Right forelimb (tissue), 1 donor: ENCODE data around the gene ATG101.
A peak's percentile ranks its signal among the peaks of the same experiment; 100 is the strongest.

Source experiments
- DNase-seq: peaks from one replicate; pipeline ENCODE4 v3.0.0-alpha.2; 2018

Gene ATG101

DNA sequence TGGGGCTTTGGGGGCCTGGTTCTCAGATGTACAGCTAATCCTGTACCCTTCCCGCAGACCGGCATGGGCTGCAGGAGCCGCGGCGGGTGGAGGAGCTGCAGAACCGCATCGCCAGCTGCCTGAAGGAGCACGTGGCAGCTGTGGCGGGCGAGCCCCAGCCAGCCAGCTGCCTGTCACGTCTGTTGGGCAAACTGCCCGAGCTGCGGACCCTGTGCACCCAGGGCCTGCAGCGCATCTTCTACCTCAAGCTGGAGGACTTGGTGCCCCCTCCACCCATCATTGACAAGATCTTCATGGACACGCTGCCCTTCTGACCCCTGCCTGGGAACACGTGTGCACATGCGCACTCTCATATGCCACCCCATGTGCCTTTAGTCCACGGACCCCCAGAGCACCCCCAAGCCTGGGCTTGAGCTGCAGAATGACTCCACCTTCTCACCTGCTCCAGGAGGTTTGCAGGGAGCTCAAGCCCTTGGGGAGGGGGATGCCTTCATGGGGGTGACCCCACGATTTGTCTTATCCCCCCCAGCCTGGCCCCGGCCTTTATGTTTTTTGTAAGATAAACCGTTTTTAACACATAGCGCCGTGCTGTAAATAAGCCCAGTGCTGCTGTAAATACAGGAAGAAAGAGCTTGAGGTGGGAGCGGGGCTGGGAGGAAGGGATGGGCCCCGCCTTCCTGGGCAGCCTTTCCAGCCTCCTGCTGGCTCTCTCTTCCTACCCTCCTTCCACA, 11.0 kb upstream of the ATG101 start:
- no peak for DNase-seq

DNA sequence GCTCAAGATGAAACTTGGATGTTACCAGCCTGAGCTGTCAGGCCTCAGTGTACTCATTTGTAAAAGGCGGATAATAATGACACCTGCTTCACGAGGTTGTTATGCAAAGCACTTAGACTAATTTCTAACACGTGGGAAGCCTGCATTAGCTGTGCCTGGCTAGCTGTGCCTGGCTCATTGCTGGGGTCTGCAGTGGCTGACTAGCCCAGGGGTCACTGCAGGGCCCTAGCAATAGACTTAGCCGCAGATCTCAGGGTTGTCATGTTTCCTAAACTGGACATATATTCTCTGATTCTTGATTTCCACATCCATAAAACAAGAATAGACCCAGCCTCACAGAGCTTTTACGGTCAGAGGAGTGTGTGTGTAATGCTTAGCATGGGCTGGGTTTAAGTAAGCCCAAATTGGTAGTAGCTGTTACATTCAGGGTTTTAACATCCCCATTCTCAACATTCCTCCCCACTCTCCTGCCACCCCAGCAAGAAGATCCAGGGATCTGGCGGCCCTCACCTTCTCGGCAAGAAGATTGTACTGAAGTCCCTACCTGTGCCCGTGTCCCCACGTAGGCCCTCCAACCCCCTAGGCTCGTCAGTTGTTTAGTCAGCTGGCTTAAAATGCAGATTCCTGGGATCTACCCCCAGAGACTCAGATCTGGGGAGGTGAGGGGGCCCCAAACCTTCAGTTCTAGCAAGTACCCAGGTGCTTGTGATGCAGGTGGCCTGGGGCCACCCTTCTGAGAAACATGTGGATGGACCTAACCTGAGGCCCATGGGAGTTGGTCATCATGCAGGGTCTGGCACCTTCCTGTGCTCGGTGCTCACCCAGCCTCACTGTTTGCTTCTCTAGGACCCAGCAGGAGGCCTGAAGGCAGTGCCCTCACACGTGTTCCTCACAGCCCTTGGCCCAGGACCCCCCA, 9.9 kb upstream of the ATG101 start:
- DNase-seq, result no peak

DNA sequence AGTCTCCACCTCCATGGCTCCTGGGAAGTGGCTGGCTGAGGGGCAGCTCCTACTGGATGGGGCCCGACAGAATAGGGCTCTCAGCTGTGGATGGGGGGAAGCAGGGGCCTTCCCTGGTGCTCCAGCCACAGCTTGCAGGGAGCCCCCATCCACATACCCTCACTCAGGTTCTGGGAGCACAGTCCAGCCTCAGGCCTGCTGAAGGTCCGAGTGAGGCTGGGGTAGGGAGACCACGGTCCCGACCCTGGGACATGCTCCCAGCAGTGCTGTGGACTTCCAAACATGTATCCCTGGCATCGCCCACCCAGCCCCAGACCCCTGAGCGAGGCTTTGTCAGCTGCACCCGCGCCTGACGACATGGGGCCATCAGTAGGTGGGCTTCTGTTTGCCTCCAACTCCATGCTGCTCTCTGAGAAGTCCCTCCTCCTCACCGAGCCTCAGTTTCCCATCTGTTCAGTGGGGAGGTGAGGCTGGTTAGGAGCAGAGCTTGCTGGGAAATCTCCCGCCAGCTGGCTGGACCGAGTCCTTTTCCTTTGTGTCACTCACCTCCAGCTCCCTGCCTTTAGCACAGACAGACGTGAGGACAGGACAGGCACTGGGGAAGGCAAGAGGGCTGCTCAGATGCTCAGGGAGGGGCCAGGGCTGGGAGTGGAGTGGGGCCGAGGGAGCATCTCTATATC, 9.1 kb upstream of the ATG101 start:
- DNase-seq, result peak; percentile 40

DNA sequence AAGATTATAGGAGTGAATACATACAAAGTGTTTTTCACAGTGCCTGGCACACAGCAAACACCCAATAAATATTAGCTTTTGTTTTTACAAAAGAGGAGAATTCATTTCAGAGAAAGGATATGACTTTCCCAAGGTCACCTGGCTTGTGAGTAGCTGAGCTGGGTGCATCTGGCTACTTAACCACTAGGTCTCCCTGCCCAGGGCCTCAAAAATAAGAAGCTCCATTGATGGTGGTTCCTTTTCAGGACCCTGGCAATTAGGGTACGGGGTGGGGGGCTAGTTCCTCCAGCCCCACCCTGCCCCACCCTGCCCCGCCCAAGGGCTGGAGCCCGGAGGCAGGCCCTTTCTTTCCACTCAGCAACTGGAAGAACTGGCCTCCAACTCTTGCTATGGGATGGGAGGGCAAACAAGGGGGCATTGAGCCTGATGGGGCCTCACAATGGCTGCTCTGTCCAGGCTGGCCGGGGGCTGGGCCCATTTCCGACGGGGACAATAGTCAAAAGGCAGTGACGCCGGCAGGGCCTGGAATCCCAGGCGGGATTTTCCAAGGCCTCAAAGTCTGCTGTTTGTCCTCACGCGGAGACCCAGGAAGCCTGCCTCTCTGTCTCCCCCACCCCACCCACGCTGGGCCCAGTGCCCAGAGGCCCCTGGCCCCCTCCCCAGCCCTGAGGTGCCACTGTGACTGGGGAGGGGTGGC, 8.2 kb upstream of the ATG101 start:
- DNase-seq, result peak; percentile 48

DNA sequence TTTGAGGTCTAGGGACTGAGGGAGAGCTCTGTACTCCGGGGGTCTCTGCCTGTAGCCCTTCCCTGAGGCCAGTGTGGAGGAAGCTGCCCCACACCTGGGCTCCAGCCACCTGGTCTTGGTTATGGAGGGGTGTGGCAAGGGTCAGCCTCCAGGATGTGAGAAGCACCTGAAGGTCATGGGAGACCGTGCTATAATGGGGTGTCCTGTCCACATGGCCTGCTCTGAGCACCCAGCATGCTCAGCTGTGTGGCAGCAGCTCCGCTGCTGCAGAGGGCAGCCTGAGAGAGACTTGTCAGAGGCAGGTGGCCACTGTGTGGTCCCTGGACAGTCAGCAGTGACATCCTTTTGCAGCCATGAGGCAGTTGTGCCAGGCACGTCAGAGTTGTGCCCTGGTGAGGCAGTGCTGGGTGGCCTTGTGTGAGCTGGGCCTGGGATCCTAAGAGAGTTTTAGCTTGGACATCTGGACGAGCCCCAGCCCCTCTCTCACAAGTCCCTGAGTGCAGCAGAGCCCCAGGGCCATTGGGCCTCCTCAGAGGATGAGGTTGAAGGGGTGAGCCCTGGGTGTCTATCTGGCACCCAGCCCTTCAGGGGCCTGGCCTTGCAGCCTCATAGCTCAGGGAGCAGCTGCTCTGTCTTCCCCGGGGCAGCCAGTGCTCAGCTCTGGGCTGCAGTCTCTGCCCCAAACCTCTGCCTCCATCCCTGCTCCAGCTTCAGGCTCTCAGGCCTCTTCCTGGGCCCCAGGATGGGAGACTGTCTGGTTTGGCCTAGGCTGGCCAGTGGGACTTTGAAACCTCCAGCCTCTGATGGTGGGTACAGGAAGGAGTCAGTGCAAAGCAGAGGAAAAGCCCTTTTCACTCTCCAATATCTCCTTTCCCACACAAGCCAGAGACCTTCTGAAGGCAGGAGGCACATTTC, 7.4 kb upstream of the ATG101 start:
- no peak for DNase-seq

DNA sequence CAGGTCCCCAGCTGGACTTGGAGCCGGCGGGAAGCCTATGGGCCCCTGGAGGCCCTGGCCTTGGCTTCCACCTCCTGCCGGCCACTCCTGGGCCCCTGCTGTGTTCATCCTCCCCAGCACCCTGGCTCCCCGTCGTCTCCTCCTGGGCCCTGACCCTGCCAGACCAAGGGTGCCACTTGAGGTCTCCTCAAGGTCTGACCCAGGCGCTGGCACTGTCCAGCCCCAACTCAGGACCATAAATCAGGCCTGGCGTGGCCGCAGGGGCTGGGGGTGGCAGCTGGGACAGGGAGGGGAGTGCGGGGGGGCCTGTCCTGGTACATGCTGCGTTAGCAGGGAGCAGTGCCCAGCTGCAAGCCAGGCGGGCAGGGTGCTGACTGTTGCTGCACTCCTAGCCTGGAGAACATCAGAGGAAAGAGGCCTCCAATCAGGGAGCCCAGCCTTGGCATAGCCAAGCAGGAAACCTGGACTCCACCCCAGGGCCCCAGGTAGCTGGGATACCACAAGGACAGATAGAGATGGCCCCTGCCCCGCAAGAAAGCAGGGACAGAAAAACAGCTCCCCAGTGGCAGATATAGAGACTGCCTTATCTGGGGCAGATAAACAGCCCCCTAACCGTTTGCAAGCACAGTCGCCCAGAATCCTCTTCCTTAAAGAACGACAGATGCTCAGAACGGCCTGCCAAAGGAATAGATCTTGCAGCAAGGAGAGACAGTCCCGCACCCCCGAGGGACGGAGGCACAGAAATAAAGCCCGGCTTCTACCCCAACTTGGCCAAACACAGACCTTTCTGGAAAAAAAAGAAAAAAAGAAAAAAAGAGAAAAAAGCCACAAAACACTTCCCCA, 6.5 kb upstream of the ATG101 start:
- DNase-seq, result no peak

DNA sequence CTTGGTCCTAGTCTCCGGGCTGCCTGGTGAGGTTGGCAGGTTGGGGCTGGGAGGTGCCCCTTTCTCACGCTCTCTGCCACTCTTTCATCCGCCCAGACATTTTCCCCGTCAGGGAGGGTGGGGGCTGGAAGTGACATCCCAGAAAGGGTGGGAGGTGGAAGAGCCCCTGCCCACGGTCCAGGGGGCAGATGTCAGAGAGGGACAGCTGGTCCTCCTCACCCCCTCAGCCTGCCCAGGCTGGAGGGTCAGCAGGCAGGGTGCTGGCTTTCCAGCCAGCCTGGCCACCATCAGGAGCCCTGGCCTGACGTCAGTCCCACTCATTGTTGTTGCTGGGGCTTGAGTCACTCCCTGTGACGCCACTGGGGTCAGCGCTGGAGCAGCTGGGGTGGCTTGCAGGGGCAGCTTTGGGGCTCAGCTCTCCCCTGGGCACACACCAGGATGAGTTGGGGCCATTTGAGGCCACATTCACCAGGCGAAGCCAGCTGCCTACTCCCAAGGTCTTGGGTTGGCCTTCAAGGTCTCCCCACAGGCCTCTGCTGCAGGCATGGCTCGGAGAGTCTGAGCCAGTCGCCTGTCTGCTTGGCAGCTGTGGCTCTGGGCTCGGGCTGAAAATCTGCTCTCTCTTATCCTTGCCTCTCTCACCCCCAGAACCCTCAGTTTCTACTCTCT, 5.7 kb upstream of the ATG101 start:
- DNase-seq, result no peak

DNA sequence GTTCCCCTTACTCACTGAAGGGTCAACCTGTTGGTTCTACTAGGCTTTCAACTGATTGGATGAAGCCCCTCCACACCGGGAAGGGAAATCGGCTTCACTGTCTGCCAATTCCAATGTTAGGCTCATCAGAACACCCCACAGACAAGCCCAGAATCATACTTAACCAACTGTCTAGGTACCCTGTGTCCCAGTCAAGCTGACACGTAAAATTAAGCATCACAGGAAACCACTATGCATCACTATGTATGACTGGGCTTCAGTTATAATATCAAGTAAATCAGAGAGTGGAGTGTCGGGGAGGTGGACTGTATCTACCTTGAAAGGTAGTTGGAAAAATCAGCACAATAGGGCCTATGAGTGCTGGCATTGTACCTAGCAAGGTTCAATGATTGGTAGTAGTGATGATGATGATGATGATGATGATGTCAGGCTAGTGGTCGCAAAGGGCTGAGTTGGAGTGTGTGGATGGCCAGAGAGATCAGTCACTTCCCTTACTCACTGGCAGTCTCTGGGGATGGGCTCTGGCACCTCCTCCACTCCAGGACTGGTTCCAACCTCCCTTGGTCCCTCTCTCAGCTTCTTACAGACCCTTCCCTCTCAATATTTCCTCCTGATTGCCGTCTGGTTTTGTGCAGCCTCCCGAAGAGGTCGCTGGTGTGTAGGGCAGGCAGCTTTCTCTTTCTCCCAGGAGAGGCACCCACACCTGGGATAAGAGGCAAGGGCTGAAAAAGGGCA, 3.3 kb upstream of the ATG101 start:
- no peak for DNase-seq

DNA sequence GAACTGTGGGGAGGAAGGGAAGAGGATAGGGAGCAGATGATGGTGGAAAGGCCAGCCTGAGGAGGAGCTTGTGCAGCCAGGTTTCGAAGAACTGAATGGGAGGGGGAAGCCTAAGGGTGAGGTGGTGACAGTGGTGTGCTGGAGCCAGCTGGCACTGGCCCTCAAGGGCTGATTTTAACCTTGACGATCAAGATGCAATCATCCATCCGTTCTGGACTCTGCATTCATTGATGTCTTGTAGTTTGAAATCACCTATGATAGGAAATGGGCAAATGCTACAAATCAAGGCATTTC, 2.8 kb upstream of the ATG101 start:
- DNase-seq, result no peak

DNA sequence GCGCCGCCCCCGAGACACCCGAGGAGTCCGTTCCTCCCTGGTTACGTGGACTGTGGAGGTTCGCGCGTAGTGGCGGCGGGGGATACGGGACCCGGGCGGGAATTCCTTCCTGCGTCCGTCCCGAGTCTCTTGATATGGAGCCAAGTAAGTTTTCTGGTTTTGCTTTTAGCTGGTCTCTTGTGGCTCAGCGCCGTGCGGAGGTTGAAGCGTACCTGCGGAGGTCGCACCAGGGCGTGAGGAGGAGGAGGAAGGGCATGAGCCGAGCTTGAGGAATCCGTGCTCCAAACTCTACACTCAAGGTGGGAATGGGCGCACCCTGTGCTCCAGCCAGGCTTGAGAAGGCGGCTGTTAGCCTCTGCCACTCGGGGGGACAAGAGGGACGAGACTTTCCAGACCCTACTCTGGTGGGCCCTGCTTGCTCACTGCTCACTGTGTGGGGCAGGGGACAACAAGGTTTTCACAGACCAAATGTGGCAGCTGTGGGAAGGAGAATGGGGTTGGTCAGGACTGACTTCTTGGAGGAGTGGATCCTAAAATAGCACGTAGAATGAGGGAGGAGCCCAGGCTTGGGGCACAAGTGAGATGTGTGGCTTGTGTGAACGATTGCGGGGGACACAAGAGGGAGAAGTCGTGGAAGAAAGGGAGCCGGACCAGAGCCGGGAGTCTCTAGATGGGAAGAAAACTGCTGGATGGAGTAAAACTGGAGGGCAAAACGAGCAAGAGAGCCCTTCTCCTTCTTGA, 577 bp downstream of the ATG101 start:
- no peak for DNase-seq

DNA sequence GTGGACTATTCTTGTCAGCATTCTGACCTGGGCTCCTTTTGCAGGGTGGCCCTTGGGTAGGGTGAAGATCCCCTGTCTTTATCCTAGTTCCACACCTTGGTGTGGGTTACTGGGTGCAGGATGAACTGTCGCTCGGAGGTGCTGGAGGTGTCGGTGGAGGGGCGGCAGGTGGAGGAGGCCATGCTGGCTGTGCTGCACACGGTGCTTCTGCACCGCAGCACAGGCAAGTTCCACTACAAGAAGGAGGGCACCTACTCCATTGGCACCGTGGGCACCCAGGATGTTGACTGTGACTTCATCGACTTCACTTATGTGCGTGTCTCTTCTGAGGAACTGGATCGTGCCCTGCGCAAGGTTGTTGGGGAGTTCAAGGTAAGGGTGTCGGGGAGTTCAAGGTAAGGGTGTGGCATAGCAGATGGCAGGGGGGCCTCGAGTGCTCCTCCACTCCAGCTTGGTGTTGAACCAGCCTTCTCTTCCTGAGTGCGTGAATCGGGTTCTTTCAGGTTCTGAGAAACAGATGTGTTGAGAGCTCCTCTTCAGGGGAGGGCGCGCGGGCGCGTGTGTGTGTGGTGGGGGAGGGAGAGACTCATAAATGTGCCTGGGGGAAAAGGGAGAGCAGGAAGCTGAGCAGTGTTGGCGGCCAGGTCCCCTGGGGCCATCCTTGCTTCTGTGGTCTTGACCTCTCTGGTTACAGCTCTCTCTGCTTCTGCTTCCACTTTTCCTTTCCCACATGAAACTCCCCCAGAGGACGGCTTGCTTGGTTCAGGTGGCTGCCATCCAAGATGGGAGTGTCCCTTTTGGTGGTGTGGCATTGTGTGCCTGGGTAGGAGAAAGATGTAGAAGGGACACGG, 4.0 kb downstream of the ATG101 start:
- DNase-seq, result no peak

DNA sequence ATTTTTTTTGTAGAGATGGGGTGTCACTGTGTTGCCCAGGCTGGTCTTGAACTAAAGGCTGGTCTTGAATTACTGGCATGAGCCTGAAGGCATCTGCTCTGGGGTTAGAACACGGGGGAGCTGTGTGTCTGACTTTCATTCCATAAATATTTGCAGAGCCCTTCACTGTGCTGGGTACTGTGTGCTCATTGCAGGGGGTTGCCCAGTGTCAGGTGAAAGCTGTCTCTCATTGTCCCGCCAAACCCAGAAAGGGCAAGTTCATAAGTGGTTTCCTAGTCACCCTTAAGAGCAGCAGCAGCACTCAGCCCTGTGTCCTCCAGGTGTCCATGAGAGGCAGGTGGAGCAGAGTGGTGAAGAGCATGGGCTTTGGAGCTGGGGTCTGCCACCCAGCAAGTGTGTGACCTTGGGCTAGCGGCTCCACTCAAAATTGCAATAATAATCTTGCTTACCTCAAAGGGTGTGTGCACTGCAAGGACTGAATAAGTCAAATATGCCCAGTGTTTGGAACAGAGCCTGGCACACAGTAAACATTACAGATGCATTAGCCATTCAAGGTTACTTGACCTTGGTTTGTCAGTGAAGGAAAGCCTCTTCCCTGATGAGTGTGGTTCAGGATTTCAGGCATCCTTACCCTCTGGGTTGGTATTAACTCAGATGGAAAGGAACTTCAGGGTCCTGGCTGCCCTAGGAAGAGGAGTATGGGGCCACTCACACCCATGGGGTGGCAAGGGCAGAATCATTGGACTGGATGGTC, 5.4 kb downstream of the ATG101 start:
- DNase-seq, result no peak

DNA sequence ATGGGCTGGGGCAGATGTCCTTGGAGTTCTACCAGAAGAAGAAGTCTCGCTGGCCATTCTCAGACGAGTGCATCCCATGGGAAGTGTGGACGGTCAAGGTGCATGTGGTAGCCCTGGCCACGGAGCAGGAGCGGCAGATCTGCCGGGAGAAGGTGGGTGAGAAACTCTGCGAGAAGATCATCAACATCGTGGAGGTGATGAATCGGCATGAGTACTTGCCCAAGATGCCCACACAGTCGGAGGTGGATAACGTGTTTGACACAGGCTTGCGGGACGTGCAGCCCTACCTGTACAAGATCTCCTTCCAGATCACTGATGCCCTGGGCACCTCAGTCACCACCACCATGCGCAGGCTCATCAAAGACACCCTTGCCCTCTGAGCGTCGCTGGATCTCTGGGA, 7.0 kb downstream of the ATG101 start:
- DNase-seq, result no peak

DNA sequence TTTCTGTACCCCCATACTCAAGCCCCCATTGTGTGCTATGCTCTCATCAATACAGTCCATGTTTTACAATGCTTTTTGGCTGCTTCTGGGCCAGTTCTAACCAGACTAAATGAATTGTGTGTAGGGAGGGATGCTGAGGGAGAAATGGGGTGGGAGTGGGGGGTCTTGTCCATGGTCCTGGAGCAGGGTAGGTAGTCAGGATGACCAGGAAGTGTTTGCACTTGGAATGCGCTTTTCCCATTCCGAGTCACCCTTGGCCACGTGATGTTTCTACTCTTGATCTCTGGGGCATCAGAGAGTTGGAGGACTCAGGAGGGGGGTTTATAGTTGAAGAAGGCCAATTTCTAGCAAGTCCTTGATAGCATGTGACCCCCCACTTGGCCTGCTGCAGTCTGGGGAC, 8.5 kb downstream of the ATG101 start:
- no peak for DNase-seq

DNA sequence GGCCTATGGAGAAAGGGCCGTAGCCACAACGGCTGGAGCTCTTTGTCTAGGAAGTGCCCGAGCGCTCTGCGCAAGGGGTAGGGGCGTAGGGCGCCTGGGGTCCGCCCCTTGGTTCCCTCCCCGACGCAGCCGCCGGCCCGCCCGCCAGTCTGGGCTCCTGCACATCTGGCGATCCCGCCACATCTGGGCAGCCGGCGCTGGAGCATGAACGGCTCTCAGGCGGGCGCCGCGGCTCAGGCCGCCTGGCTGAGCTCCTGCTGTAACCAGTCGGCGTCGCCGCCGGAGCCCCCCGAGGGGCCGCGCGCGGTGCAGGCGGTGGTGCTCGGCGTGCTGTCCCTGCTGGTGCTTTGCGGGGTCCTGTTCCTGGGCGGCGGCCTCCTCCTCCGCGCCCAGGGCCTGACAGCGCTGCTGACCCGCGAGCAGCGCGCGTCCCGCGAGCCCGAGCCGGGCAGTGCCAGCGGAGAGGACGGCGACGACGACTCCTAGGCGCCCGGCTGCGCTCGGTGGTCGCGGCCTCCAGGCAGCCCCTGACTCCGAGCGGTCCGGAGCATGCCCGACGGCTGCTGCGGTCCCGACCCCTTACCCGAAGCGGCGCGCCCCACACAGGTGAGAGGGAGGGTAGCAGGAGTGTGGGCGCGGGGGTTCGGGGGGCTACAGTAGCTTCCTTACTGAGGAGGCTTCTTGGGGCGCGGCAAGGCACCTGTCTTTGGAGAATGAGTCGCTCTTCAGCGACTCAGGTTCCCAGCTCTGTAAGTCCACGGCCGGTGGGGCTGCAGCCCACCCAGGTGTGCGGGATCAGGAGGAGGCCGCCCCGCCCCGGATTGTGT, 10.0 kb downstream of the ATG101 start, which contains the start of gene SMIM41:
Gene SMIM41, plus strand, starts transcription at position 129 of the 827 bp plus-strand sequence. Its CDS starts 76 bp downstream, at position 205.
- no peak for DNase-seq
